ENCODE data around the gene NUDT22. TPM values are rescaled to one million over a fixed set of nuclear protein-coding genes. Genes with fewer than 3 reads are reported as not detected.

The NUDT22 gene
- total and polyA plus RNA-seq, 7 experiments from 2014 or later: 40.7 to 94.0 (median 56.9) TPM

DNA sequence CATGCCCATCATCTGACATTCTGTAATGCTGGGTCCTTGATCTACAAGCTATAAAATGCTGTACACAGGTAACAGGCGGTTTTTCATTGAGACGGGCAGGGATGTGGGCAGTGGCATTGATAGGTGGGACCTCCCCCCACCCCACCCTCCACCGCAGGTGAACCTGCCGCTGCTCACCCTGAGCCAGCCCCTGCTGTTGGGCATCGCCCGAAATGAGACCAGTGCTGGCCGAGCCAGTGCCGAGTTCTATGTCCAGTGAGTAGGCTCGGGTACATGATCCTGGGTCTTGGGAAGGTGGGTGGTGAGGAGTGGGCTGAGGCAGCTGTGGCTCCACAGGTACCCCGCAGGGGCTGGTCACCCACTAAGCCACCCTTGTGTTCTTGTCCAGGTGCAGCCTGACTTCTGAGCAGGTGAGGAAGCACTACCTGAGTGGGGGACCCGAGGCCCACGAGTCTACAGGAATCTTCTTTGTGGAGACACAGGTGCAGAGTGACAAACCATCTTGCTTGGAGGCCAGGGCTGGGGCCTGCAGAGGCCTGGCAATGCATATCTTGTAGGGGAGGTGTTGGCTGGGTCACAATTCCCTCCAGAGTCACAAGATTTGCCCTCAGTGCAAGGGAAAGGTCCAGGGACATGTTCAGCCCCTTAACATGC lies 3.1 kb downstream of the NUDT22 start:
- H3K9me3 ChIP-seq (ENCODE audit: control insufficient read depth in 2 of 3, low read length in 3 of 3): no peaks in the 10 kb centered on the region
- peak overlapping the region; percentile 88 to 96 (median 90) for H3K4me3 Mint-ChIP-seq
- no peak for ATAC-seq
- H3K27ac Mint-ChIP-seq: peak overlapping the region; percentile 46 to 96 (median 92)
- POLR2A ChIA-PET: interaction anchor here (0.6 to 8.3 kb wide), 8 partner anchors 12 to 75 kb away, joined by 3 to 94 read pairs (median 4); partner anchors contain the start of genes FERMT3, FKBP2 and STIP1
- intact Hi-C loops (cut with micrococcal nuclease): no loop called here
- H3K27me3 Mint-ChIP-seq: no peaks in the 10 kb centered on the region
- H3K4me1 ChIP-seq (ENCODE audit: control insufficient read depth in 2 of 2, insufficient read depth in 2 of 2, low read length in 2 of 2): peaks cover 30 to 45% of the 10 kb centered on the region in 2 donors
- H3K27me3 ChIP-seq (ENCODE audit: control insufficient read depth in 2 of 2, insufficient read depth in 2 of 2, low read length in 2 of 2): no peaks in the 10 kb centered on the region
- peaks cover 0 to under 1% (median 0%) of the 10 kb centered on the region in 3 experiments for H3K36me3 ChIP-seq (ENCODE audit: control insufficient read depth in 2 of 3, insufficient read depth in 3 of 3, low read length in 3 of 3)
- H3K4me1 Mint-ChIP-seq: peaks cover 23 to 75% (median 57%) of the 10 kb centered on the region in 7 donors
- no peaks in the 10 kb centered on the region for H3K36me3 Mint-ChIP-seq
- no peak for DNase-seq
- CTCF ChIA-PET: no interaction called here
- H3K4me3 ChIP-seq (ENCODE audit: low read length): peak overlapping the region; percentile 79
- peak overlapping the region; percentile 83 for H3K27ac ChIP-seq (ENCODE audit: low read depth, low read length)
- H3K9me3 Mint-ChIP-seq: no peaks in the 10 kb centered on the region

DNA sequence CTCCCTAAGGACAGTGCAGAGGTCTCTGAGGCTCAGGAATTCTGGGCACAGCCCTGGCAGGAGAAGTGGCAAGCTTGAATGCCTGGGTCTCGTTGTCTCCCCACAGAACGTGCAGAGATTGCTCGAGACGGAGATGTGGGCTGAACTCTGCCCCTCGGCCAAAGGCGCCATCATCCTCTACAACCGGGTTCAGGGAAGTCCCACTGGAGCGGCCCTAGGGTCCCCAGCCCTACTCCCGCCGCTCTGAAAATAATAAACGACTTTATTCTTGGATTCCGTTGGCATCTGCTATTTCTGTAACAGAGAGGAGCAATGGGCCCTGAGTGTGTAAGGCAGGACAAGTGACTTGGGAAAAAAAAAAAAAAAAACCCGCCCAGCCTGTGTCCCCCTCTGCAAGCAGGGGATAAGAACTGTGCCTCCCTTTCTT lies 3.7 kb downstream of the NUDT22 start:
- Histone ChIP-seq H3K27me3 (ENCODE audit: control insufficient read depth in 2 of 2, insufficient read depth in 2 of 2, low read length in 2 of 2) (no peaks in the 10 kb centered on the region), H3K27ac (ENCODE audit: low read depth, low read length) (peak overlapping the region; percentile 83), H3K9me3 (ENCODE audit: control insufficient read depth in 2 of 3, low read length in 3 of 3) (no peaks in the 10 kb centered on the region), H3K4me1 (ENCODE audit: control insufficient read depth in 2 of 2, insufficient read depth in 2 of 2, low read length in 2 of 2) (peaks cover 30 to 43% of the 10 kb centered on the region in 2 donors), H3K4me3 (ENCODE audit: low read length) (peak overlapping the region; percentile 79), H3K36me3 (ENCODE audit: control insufficient read depth in 2 of 3, insufficient read depth in 3 of 3, low read length in 3 of 3) (no peaks in the 10 kb centered on the region)
- ATAC-seq (no peak), DNase-seq (no peak)
- Mint-ChIP-seq H3K27me3 (no peaks in the 10 kb centered on the region), H3K4me3 (peak overlapping the region; percentile 88 to 96 (median 90)), H3K9me3 (no peaks in the 10 kb centered on the region), H3K4me1 (peaks cover 23 to 71% (median 57%) of the 10 kb centered on the region in 7 donors), H3K36me3 (no peaks in the 10 kb centered on the region), H3K27ac (peak overlapping the region; percentile 85 to 96 (median 92))
- intact Hi-C loops (cut with micrococcal nuclease): loop anchor here (1.0 kb wide), 8 partner anchors 12 to 76 kb away; partner anchors contain the start of genes FKBP2 (in 2 of the 2), ESRRA (in 1 of the 2) and GPR137 (in 1 of the 2)
- ChIA-PET POLR2A (interaction anchor here (0.6 to 8.3 kb wide), 8 partner anchors 10 to 53 kb away, joined by 3 to 94 read pairs (median 4); partner anchors contain the start of genes FERMT3, FKBP2 and STIP1), CTCF (interaction anchor here (0.7 to 0.8 kb wide), 2 partner anchors 42 to 75 kb away, joined by 3 to 6 read pairs; partner anchors contain the start of gene ESRRA)

DNA sequence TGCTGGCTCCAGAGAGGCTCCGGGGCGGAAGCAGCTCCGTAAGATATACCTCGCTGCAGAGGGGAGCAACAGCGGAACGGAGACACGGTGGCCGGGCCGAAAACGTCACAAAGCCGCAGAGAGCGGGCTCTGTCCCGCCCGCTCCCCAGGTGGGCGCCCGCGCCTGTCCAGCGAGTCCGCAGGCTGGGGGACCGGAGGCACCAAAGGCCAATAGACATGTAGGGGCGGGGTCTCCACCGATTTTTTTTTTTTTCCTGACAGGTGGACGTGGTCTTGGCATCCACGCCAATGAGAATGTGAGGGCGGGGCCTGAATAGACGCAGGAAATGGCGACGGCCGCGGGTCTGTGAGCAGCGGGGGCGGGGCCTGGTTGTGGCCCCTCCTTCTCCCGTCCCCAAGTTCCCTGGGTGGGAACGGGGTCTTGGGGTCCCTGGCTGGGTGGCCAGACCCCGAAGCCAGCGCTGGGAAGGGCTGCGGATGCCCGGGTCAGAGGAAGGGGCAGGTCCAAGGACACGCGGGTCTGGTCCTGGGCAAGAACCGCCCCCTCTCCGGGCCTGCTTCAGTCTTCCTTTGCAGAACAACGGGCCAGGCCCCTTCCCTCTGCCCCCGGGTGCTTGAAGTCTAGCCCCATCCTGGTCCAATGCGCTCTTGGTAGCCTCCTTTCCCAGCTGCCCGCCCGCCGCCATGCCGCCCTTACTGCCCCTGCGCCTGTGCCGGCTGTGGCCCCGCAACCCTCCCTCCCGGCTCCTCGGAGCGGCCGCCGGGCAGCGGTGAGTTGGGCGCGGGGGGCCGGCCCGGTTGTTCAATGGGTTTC lies 4.3 kb downstream of the NUDT22 start, which contains the start of gene DNAJC4:
DNAJC4 (plus strand) TSS at position 378 of the 814 bp plus-strand sequence; CDS start at position 685, 307 bp downstream.
- Mint-ChIP-seq H3K27me3 (no peaks in the 10 kb centered on the region), H3K36me3 (peaks cover 0 to 1% (median 0%) of the 10 kb centered on the region in 5 donors), H3K4me3 (peak within 1 kb of the TSS; percentile 88 to 96 (median 90)), H3K27ac (peak within 1 kb of the TSS; percentile 85 to 96 (median 92)), H3K4me1 (peaks cover 25 to 69% (median 54%) of the 10 kb centered on the region in 7 donors), H3K9me3 (no peaks in the 10 kb centered on the region)
- CTCF ChIA-PET: interaction anchor here (0.7 to 0.8 kb wide), 2 partner anchors 42 to 74 kb away, joined by 3 to 6 read pairs; partner anchors contain the start of gene ESRRA
- H3K27ac ChIP-seq (ENCODE audit: low read depth, low read length): peak within 1 kb of the TSS; percentile 83
- DNase-seq: peak; percentile 76 to 90 (median 87)
- POLR2A ChIA-PET: interaction anchor here (0.6 to 8.3 kb wide), 12 partner anchors 9 to 1440 kb away, joined by 3 to 94 read pairs (median 5); partner anchors contain the start of genes FERMT3, FKBP2 and STIP1
- peaks cover 30 to 42% of the 10 kb centered on the region in 2 donors for H3K4me1 ChIP-seq (ENCODE audit: control insufficient read depth in 2 of 2, insufficient read depth in 2 of 2, low read length in 2 of 2)
- ATAC-seq: peak; percentile 74
- intact Hi-C loops (cut with micrococcal nuclease): loop anchor here (1.0 kb wide), 8 partner anchors 11 to 75 kb away; partner anchors contain the start of genes FKBP2 (in 2 of the 2), ESRRA (in 1 of the 2) and GPR137 (in 1 of the 2)
- no peaks in the 10 kb centered on the region for H3K9me3 ChIP-seq (ENCODE audit: control insufficient read depth in 2 of 3, low read length in 3 of 3)
- no peaks in the 10 kb centered on the region for H3K36me3 ChIP-seq (ENCODE audit: control insufficient read depth in 2 of 3, insufficient read depth in 3 of 3, low read length in 3 of 3)
- peak within 1 kb of the TSS; percentile 79 for H3K4me3 ChIP-seq (ENCODE audit: low read length)
- no peaks in the 10 kb centered on the region for H3K27me3 ChIP-seq (ENCODE audit: control insufficient read depth in 2 of 2, insufficient read depth in 2 of 2, low read length in 2 of 2)

DNA sequence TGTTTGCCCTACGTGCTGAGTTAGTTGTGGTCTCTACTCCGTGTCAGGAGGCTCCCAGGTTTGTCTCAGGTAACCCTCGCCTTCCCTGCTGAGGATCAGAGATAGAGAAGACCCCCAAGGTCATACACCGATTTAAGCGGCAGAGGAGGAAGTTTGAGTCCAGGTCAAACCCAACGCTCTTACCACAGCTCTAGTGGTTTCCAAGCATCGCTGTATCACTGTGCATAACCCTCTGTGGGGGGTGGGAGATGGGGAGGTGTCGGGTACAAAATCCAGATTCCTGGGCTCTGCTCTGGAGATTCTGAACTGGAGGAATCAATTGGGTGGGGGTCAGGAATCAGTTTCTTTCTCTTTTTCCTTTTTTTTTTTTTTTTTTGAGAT lies 4.9 kb downstream of the NUDT22 start:
- H3K4me3 ChIP-seq (ENCODE audit: low read length): peak overlapping the region; percentile 79
- H3K27ac Mint-ChIP-seq: peak overlapping the region; percentile 69 to 96 (median 92)

DNA sequence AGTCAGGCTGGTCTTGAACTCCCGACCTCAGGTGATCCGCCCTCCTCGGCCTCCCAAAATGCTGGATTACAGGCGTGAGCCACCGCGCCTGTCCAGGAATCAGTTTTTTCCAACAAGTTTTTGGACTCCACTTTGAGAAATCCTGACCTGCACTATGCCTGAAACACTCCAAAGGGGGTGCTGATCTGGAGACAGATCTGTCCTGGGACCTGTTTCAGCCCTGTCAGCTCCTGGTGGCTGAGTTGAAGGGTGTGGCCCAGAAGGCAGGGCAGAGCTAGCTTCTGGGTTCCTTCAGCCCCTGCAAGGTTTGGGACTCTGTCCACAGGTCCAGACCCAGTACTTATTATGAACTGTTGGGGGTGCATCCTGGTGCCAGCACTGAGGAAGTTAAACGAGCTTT lies 5.5 kb downstream of the NUDT22 start:
- H3K9me3 Mint-ChIP-seq: no peaks in the 10 kb centered on the region
- no peak for DNase-seq

More for the DNA sequence above, 4.9 kb downstream of the NUDT22 start:
- Histone ChIP-seq H3K27me3 (ENCODE audit: control insufficient read depth in 2 of 2, insufficient read depth in 2 of 2, low read length in 2 of 2) (no peaks in the 10 kb centered on the region), H3K27ac (ENCODE audit: low read depth, low read length) (peak overlapping the region; percentile 83), H3K4me1 (ENCODE audit: control insufficient read depth in 2 of 2, insufficient read depth in 2 of 2, low read length in 2 of 2) (peaks cover 32 to 43% of the 10 kb centered on the region in 2 donors), H3K9me3 (ENCODE audit: control insufficient read depth in 2 of 3, low read length in 3 of 3) (no peaks in the 10 kb centered on the region), H3K36me3 (ENCODE audit: control insufficient read depth in 2 of 3, insufficient read depth in 3 of 3, low read length in 3 of 3) (no peaks in the 10 kb centered on the region)
- Mint-ChIP-seq H3K27me3 (no peaks in the 10 kb centered on the region), H3K4me1 (peaks cover 28 to 74% (median 55%) of the 10 kb centered on the region in 7 donors), H3K36me3 (peaks cover 0 to 1% (median 0%) of the 10 kb centered on the region in 5 donors), H3K9me3 (no peaks in the 10 kb centered on the region), H3K4me3 (peak overlapping the region; percentile 88 to 96 (median 90))
- DNase-seq (no peak), ATAC-seq (no peak)
- intact Hi-C loops (cut with micrococcal nuclease): loop anchor here (1.0 kb wide), 8 partner anchors 10 to 74 kb away; partner anchors contain the start of genes FKBP2 (in 2 of the 2), ESRRA (in 1 of the 2) and GPR137 (in 1 of the 2)
- ChIA-PET CTCF (no interaction called here), POLR2A (interaction anchor here (0.6 to 8.3 kb wide), 8 partner anchors 9 to 1440 kb away, joined by 3 to 94 read pairs (median 5); partner anchors contain the start of genes FERMT3 and FKBP2)

More for the DNA sequence above, 5.5 kb downstream of the NUDT22 start:
- no peaks in the 10 kb centered on the region for H3K36me3 ChIP-seq (ENCODE audit: control insufficient read depth in 2 of 3, insufficient read depth in 3 of 3, low read length in 3 of 3)
- peaks cover 32 to 43% of the 10 kb centered on the region in 2 donors for H3K4me1 ChIP-seq (ENCODE audit: control insufficient read depth in 2 of 2, insufficient read depth in 2 of 2, low read length in 2 of 2)
- H3K9me3 ChIP-seq (ENCODE audit: control insufficient read depth in 2 of 3, low read length in 3 of 3): no peaks in the 10 kb centered on the region
- Mint-ChIP-seq H3K27ac (peak overlapping the region in 8 of 9 donors; percentile 9 to 96 (median 84)), H3K36me3 (peaks cover 0 to 1% (median 0%) of the 10 kb centered on the region in 5 donors), H3K4me3 (peak overlapping the region; percentile 55 to 96 (median 90)), H3K27me3 (no peaks in the 10 kb centered on the region), H3K4me1 (peaks cover 28 to 76% (median 55%) of the 10 kb centered on the region in 7 donors)
- ATAC-seq: no peak
- ChIA-PET CTCF (interaction anchor here (2.0 kb wide), 1 partner anchor 69 kb away, joined by 6 read pairs; the partner anchor contains the start of gene CATSPERZ), POLR2A (interaction anchor here (0.8 to 8.3 kb wide), 8 partner anchors 8 to 38 kb away, joined by 3 to 94 read pairs (median 4); partner anchors contain the start of genes FERMT3, FKBP2 and PLCB3)
- no peaks in the 10 kb centered on the region for H3K27me3 ChIP-seq (ENCODE audit: control insufficient read depth in 2 of 2, insufficient read depth in 2 of 2, low read length in 2 of 2)
- H3K27ac ChIP-seq (ENCODE audit: low read depth, low read length): peak overlapping the region; percentile 47
- no peak overlapping the region for H3K4me3 ChIP-seq (ENCODE audit: low read length)
- intact Hi-C loops (cut with micrococcal nuclease): no loop called here
